ENCODE measurements around the gene ZBTB16.

ZBTB16 gene

DNA sequence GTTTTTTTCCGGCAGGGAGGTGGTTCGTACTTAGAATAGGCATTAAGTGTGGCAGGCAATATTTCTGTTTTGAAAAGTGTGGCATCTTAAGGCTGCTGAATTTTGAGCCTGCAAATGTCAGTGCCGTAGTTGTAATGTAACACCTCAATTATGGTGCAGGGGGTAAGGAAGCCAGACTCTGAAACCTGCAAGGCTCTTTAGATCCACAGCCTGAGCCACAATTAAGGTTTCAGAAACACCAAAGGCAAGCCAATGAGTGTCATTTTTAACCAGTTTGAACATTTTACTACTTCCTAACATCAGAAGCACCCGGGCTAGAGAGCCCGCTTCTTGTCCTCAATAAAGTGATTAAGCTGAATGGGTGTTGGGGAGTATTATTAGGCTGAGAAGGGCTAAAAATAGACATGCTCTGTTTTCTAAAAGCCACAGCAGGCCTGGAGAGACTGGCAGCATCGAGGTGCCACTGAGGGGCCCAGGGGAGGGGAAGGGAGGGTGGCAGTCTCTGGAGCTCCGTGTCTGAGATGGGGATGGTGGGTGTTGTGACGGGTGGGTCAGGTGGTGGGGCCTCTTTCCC is 113.4 kb downstream of the ZBTB16 start:
- DNase-seq: no peak

DNA sequence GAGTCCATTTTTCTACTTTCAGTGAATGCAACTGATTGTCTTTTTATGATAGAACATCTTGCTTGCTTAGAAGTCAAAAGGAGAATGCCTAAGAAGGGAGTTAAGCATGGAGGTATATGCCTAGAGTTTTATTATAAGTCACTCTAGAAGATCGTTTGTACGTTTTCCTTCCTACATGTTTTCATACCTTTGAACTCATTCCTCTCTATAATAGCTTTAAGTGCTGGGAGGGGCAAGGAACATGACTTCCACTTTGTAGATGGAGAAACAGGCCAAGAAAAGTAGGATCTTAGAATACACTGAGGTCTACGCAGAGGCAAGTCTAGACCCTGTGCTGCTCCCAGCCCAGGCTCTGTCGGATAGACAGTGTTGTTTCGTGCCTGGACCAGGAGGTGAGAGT is 114.3 kb downstream of the ZBTB16 start:
- DNase-seq: no peak

DNA sequence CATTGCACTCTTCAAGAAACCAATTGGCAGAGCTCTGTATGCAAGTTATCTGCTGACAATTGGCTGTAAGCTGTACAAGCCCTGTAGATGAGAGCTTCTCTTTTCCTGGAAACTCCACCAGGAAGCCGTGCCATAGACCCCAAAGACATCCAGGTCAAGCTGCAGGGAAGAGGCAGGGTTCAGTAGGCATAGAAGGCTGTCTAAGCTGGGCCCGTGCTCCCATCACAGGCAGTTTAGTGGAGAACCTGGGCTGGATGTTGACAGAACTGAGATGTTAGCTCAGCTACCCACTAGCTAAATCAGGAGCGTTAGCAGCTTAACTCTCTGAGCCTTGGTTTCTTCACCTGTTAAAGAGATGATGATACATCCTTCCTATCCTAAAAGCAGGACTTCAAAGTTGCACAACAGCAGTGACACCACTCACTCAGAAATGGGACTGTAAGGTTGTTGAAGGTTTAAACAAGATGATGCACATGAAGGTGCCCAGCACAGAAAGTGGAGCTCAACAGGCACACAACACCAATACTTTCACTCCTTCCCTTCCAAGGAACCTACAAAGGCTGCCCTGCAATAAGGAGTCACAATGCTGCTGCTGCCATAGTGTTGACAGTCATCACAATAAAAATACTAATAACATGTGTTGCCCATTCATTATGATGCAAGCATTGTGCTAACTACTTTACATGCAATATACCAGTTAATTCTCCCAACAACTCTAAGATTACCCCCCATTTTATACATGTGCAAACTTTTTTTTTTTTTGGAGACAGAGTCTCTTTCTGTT is 115.4 kb downstream of the ZBTB16 start:
- DNase-seq: no peak

DNA sequence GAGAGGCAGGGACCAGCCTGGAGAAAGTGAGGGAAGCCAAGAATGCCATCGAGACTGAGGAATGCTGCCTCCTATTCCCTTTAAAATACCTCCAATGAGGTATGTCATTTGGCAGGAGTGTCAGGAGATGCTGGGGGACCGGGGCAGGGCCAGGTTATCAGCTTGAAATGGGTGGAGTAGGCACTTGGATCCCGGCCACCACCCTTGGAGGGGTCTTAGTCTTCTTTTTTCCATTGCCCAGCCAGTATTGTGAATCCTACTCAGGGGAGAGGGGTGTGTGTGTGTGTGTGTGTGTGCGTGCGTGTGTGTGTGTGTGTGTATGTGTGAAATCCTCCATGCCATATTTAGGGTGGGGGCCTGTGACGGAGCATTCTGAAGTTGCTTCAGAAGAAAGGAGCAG is 116.2 kb downstream of the ZBTB16 start:
- DNase-seq: no peak

DNA sequence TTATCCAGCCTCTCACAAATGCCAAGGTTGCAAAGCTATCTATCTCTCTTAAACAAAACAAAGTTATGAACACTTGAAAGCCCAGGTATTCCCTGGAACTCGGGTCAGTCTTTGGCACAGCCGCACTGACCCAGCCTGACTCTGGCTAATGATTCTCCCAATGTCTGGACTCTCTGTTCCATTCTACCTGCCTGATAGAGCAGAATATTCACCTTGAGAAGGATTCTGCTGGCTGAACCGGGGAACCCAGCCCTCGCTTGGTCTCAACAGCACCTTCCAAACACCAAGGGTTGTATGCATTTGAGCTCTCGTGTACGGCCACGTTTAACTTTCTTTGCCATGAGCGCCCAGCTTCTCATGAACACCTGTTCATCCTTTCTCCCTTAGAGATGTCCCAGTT is 116.8 kb downstream of the ZBTB16 start:
- no peak for DNase-seq

DNA sequence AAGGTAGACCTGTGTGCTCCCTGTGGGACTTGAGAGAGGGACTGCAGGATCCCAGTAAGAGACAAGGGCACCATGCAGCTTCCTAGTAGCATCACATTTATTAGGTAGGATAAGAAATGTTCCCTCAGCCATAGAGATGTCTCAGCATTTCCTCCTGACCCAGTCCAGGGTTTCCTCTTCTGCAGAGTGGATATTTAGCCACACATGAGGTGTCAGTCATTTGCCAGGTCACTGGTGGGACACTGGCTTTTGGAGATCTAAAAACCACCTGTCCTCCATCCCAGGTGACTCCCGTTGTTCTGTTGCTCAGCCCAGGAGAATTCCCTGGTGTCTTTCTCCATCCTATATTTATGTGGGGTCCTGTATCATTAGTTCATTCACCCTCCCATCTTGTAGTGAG is 119.1 kb downstream of the ZBTB16 start:
- DNase-seq: no peak

DNA sequence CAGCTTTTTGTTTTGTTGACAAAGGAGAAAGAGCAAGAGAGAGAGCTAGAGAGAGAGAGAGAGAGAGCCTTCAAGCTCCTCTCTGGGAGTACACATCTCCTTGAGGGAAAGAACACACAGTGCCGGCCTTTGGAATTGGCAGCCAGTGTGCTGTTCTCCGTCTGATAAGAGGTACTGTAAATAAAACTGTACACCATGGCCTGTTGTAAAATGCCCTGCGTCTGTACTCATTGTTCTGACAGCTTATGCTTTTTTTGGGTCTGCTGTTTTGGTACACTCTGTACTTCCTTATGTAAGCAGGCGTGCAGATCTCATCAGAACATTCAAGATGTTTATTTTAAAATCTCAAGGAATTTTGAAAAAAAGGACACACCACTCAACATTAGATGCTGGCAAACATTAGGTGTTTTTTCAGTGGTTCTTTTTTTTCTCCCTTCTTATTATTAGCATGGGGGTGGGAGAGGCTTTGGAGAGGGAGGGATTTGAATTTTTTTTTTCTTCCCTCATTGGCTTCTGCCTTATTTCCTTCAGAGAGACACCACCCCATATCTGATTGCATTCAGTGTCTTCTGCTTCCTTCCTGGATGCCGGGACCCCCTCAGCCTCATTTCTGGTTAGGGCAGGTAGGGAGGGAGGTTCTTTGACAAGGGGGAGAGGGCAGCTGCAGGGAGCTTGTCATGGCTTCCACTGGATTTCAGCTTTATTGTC is 119.9 kb downstream of the ZBTB16 start:
- no peak for DNase-seq

DNA sequence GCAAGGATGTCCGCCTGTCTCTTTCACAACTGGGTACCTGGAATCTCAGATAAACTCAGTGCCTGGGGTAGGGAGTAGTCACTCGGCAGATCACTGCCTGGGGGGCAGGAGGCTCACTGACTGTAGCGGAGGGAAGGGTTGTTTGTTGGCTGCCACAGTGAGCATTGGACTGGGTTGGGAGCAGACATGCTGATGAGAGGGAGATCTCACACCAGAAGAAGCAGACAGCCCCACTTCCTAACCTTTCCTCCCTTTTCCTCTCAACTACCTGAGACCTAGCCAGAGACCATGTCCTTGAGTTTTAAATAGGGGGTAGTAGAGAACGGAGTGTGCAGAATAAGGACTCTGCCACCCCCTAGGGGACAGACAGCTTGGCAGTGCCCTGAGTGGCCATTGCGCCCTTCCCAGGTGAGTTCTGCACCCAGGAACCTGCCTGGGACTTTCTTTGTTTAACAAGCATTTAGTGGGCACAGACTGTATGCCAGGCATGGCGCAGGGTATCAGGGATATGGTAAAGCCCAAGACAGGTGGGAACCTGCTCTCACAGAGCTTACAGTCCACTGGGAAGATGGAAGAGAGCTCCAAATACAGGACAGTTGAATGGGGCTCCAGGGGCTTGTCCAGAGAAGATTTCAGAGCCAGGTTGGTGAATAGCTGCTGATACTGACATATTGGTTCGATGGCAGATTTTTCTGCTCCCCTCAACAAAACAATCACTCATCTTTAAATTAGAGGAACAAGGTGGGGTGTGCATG is 121.0 kb downstream of the ZBTB16 start:
- DNase-seq: no peak

DNA sequence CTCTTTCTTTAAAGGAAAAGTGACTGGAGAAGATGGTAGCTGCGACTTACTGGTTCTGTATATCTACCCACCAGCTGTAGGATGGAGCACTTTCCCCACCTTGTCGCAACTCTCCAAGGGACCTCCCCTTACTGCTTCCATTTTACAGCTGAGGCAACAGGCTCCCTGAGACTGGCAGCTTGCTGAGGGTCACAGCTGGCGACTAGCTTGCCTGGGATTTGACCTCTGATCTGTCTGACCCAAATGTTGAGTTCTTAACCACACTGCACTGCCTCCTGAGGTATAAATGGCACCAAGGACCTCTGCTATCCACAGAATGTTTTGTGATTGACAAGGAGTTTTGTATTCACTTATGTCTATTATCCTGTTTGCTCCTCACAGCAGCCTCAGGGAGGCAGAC is 121.7 kb downstream of the ZBTB16 start:
- DNase-seq: no peak

DNA sequence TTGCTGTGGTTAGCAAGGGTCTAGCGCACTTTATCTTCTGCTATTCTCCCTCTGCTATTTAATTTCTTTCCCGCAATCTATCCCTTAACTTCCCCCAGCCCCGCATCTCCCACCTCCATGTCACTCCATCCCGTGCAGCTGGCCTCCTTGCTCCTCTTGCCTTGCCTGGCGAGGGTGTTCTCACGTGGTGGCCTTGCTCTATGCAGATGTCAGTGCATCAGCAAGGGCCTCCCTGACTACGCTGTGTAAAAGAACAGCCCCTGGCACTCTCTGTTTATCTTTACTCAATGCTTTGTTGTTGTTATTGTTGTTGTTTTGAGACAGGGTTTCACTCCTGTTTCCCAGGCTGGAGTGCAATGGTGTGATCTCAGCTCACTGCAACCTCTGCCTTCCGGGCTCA is 122.2 kb downstream of the ZBTB16 start:
- no peak for DNase-seq

DNA sequence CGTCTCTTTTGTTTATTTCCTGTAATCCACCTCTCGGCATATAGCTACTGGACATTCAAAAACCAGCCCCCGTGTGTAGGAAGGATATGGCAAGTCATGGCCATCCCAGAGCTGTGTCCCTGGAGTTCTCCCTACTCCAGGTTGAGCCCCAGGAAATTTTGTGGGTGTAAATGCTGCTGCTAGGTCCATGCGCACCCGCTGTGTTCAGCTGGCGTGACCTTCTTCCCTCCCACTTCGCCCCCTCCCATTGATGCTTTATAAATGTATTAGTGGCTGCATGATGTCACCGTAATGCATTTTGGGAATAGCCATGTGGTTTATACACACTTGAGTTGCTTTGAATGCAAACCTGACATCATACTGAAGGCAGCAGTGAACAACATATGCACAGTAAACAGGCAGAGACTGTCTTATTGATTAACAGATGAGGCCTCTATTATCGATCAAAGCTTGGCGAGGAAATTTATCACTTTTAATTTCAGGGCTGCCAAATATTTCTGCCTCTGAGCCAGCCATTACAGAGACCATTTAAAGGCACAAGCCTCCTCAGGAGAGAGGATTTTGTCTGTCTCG is 123.0 kb downstream of the ZBTB16 start:
- no peak for DNase-seq

DNA sequence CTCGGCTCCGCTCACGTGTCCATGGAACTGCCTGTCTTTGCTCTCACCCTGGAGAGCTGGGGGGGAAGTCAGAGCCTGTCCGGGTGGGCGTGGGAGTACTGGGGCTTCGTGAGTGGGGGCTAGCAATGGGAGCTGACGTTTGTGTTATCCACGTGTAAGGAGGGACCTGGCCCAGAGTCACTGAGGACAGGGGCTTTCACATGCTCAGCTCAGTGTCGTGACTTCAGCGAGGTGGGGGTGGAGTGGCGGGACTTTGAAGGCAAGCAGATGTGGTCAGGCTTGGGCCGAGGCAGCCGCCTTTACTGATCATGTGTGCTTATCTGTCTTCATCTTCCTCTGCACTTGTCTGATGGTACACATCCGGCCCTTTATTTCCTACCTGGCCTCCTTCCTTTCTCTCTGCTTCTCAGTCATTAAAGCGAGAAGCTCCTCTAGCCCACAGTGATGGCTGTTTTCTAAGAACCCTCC is 123.6 kb downstream of the ZBTB16 start:
- DNase-seq: no peak

DNA sequence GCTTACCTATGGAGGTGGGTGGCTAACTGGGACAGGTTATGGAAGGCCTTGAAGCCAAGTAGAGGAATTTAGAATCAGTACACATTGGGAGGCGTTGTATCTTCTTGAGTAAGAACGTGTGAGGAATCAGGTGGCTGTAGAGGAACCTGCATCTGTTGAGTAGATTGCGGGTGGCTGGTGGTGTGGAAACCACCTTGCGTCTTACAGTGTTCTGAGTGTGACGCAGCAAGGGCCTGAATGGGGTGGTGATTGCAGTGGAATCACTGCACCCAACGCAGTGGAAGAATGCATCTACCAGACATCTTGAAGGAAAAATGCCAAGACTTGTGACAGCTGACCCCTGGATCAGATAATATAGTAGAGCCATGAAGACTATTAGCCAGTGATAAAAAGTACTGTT is 125.9 kb downstream of the ZBTB16 start:
- DNase-seq: no peak

DNA sequence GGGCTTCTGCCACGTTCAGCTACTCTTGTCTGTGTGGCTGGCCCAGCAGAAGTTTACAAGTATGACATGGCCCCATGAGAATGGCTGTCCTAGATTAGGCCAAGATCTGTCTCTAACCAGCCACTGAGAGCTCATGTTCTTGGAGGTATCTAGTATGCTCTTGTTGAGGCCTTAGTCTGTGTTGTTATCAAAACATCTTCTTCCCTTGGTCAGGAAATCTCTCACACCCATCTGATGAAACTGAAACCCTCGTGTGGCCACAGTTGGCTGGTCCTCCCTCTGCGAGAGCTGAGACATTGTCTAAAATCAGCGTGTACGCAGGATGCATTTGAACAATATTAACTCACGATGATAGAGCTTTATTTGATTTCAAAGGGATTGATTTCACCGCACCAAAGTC is 127.7 kb downstream of the ZBTB16 start:
- DNase-seq: no peak

DNA sequence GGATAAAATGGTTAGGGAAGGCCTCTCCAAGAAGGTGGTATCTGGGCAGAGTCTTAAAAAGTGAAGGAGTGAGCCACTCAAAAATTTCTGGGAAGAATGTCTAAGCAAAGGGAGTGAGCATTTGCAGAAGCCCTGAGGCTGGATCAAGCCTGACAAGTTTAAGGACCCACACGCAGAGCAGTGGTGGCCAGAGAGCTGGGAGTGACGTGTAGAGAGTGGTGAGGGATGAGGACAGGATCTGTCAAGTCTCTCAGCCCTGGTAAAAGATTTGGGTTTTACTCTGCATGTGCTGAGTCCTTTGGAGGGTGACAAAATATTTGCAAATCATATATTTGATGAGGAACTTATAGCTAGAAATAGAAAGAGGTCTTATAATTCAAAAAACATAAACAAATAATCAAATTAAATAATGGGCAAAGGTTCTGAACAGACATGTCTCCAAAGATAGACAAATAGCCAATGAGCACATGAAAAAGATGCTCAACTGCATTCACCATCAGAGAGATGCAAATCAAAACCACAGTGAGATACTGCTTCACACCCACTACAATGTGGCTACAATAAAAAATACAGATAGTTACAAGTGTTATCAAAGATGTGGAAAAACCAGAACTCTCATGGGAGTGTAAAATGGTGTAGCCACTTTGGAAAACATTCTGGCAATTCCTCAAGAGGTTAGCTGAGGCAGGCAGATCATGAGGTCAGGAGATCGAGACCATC is 129.5 kb downstream of the ZBTB16 start:
- DNase-seq: no peak

DNA sequence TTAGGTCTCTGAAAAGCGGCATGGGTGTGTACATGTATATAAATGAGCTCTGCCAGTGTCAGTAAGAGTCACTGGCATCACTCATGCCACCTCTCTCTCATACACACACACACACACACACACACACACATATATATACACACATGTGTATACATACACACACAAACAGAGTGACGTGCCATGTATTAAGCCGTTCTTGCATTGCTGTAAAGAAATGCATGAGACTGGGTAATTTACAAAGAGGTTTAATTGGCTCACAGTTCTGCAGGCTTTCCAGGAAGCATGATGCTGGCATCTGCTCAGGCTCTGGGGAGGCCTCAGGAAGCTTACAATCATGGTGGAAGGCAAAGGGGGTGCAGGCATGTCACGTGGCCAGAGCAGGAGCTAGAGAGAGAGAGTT is 131.1 kb downstream of the ZBTB16 start:
- no peak for DNase-seq

DNA sequence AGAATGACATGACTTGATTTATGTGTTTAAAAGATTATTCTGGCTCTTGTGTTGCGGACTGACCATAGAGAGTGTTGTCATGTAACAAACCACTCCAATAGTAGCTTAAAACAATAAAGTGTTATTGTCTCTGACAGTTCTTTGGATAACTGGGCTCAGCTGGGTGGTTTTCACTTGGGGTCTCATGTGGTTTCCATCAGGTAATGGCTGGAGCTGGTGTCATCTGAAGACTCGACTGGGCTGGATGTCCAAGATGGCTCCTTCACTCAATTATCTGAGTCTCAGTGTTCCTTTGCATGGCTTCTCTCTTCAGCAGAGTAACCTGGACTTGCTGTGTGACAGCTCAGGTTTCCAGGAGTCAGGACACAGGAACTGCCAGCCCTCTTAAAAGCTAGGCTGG is 132.4 kb downstream of the ZBTB16 start:
- DNase-seq: no peak

DNA sequence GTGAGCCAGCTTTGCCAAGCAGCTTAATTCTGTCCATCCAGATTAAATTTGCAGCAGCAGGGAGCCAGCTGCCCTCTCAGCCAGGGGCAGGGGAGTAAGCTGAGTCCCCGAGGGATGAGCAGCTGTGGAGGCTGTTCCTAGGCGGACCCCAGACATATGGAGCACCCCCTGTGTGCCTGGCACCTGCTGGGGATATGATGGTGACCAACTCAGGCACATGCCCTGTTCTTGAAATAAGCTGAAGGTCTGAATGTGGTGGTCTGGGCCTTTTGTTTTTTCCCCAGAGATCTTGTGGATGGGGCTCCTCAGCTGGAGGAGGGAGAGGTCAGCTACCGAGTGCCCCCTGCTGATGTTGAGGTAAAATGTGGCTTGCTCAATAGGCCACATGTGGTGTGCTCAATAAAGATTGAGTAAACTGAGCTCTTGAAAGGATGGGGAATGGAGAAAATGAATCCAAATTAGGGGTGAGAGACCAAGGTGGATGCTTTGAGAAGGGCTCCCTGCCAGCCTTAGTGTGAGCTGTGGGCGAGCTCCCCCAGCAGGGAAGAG is 133.4 kb downstream of the ZBTB16 start:
- peak; percentile 49 for DNase-seq

DNA sequence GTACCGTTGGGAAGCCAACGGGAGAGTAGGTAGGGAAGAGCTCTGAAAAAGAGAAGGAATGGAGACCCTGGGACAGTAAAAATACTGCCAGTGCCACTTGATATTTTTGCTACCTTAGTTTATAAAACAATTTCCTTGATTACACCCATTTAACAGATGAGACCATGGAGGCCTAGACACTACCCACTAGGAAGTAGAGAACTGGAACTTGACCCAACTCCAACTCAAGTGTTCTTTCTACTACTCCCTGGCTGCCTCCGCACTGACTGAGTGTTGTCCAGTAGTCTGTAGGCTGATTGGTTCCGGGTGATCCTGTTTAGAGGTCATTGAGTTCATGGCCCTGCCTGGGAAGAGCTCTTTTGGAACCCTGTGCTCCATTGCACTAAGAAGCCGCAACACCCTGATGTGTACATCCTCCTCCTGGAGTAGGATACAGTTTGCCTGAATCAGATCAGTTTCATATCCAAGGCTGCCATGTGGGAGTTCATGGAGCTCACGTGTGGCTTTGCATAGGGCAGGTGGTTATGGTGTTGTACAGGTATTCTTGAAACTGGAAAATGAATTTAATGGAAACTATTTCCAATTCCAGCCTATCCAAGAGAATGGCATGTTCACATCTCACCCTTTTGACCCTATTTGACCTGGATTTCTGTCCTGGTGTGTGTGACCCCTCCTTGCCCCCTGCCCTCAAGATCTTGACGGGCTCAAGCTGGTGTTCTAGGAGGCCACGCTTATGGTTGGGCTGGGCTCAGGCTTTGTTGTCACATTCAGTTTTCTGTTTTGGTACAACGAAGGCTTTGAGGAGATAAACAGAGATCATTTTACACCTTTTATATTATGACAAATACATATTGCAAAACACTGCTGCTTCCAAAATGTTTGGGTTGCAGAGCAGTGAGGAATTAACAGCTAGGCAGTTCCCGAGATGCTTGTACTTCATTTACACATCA is 134.5 kb downstream of the ZBTB16 start:
- DNase-seq: no peak

DNA sequence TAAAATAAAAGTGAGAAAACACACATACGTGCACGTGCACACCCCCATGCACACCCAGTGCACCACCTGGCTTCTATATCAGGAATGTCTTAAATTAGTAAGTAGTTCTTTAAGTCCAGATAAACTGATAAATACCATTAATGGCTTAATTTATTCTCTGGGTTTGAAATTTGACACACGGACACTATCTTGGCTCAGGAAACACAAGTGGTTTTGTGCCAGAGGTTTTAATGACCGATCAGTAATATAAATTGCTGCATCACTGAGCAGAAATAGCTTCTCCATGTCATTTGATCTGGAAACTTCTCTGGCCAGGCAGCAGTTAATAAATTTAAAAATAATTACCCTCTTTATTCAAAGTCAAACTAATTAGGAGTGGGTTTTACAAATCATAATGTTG is 135.2 kb downstream of the ZBTB16 start:
- DNase-seq: peak; percentile 23

DNA sequence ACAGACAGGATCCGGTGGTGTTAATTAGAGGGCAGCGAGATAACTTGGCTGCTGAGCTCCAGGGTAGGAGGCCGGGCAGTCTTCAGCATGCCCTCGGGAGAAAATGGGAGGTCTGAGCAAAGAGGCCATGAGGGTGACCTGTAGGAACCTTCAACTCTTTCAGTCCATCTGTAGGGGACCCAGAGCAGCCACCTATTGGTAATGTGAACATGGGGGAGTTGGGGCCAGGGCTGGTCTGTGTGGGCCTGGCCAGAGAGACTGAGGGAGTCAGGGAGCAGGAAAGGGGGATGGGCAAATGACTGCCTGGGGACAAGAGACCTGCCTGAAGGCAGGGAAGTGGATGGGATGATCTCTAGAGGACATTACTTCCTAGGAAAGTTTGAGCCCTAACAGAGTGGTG is 135.6 kb downstream of the ZBTB16 start:
- no peak for DNase-seq
